GM12878 (cell line): ENCODE results near the gene TSPAN31.

Experiments
- ATF7 ChIP-seq: fragments of 450-650 bp; IDR thresholded peaks from 2 replicates; pipeline ENCODE4 v1.6.1; 2016; ENCODE audit warnings: low read depth, mild to moderate bottlenecking
- EP300 ChIP-seq, 2 experiments: fragments of 150-350 bp in 1 of 2; IDR thresholded peaks; 2 replicates each; pipeline ENCODE4 v1.6.1; 2011 to 2012; ENCODE audit warnings: low read depth in 2 of 2, low read length in 2 of 2, borderline replicate concordance in 1 of 2, improper control_type of control experiment in 1 of 2, inconsistent platforms in 1 of 2; ENCODE audit not compliant: control insufficient read depth in 1 of 2
- EZH2 ChIP-seq: IDR thresholded peaks from 2 replicates; pipeline ENCODE4 v1.6.1; 2012; ENCODE audit warnings: low read depth, mild to moderate bottlenecking, control low read depth, inconsistent platforms, low read length, borderline replicate concordance; ENCODE audit not compliant: control insufficient read depth
- FOS ChIP-seq: IDR thresholded peaks from 3 replicates; pipeline ENCODE4 v1.6.1; 2011; ENCODE audit warnings: borderline replicate concordance; ENCODE audit not compliant: insufficient read length; ENCODE audit errors: extremely low read depth
- JUNB ChIP-seq: IDR thresholded peaks from 2 replicates; pipeline ENCODE4 v1.6.1; 2016; ENCODE audit warnings: antibody characterized with exemption, mild to moderate bottlenecking
- NR2C2 ChIP-seq: IDR thresholded peaks from 2 replicates; pipeline ENCODE4 v1.6.1; 2011; ENCODE audit warnings: borderline replicate concordance, low read depth; ENCODE audit not compliant: control insufficient read depth, insufficient read length
- POLR2AphosphoS5 ChIP-seq: IDR thresholded peaks from 2 replicates; pipeline ENCODE4 v1.6.1; 2011; ENCODE audit warnings: mild to moderate bottlenecking, low read length, inconsistent platforms
- SPI1 ChIP-seq: IDR thresholded peaks from 2 replicates; pipeline ENCODE4 v1.6.1; 2011; ENCODE audit warnings: low read depth, mild to moderate bottlenecking, low read length, moderate library complexity, borderline replicate concordance; ENCODE audit not compliant: insufficient read depth
- SRF ChIP-seq, 2 experiments: IDR thresholded peaks; 2 replicates each; pipeline ENCODE4 v1.6.1; 2011; ENCODE audit warnings: low read depth in 2 of 2, low read length in 2 of 2, mild to moderate bottlenecking in 1 of 2, moderate library complexity in 1 of 2
- TAF1 ChIP-seq: IDR thresholded peaks from 2 replicates; pipeline ENCODE4 v1.6.1; 2011; ENCODE audit warnings: mild to moderate bottlenecking, low read depth, low read length, borderline replicate concordance
- WRNIP1 ChIP-seq: IDR thresholded peaks from 2 replicates; pipeline ENCODE4 v1.6.1; 2011; ENCODE audit warnings: low read depth, low read length, improper control_type of control experiment, borderline replicate concordance
- ZNF274 ChIP-seq: IDR thresholded peaks from one replicate; pipeline ENCODE4 v1.8.0; 2011; ENCODE audit not compliant: insufficient read length, insufficient read depth
- TF ChIP-seq, protein P1 (sequence below): IDR thresholded peaks from 2 replicates; pipeline ENCODE4 v1.6.1; 2011; ENCODE audit warnings: low read depth, low read length, improper control_type of control experiment, borderline replicate concordance
- TF ChIP-seq, protein P2 (sequence below), 3 experiments: IDR thresholded peaks in 2 of 3; conservative IDR thresholded peaks in 1 of 3; 2 replicates each; pipeline ENCODE4 v1.5.1; 2011; ENCODE audit warnings: low read depth in 3 of 3, low read length in 3 of 3, mild to moderate bottlenecking in 3 of 3, control low read depth in 2 of 3, moderate library complexity in 2 of 3, inconsistent platforms in 1 of 3, mixed read lengths in 1 of 3; ENCODE audit not compliant: control insufficient read depth in 2 of 3, insufficient read depth in 1 of 3; ENCODE audit errors: extremely low read depth in 1 of 3

GRCh38 chr12:57695770-57696432 is 48.9 kb upstream of the TSPAN31 start:
- TF ChIP-seq SRF (IDR thresholded peaks at IDR 0.05; ENCODE audit: low read depth in 2 of 2, low read length in 2 of 2) (no peak), SPI1 (no peak), FOS (no peak), ZNF274 (no peak), NR2C2 (no peak), EZH2 (no peak), EP300 (IDR thresholded peaks at IDR 0.05; ENCODE audit: borderline replicate concordance in 1 of 2, control insufficient read depth in 1 of 2, low read depth in 2 of 2, low read length in 2 of 2) (no peak), ATF7 (no peak), JUNB (no peak), WRNIP1 (no peak), TAF1 (no peak), POLR2AphosphoS5 (no peak)
- TF ChIP-seq, protein P1, sequence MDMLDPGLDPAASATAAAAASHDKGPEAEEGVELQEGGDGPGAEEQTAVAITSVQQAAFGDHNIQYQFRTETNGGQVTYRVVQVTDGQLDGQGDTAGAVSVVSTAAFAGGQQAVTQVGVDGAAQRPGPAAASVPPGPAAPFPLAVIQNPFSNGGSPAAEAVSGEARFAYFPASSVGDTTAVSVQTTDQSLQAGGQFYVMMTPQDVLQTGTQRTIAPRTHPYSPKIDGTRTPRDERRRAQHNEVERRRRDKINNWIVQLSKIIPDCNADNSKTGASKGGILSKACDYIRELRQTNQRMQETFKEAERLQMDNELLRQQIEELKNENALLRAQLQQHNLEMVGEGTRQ: no peak
- TF ChIP-seq, protein P2, sequence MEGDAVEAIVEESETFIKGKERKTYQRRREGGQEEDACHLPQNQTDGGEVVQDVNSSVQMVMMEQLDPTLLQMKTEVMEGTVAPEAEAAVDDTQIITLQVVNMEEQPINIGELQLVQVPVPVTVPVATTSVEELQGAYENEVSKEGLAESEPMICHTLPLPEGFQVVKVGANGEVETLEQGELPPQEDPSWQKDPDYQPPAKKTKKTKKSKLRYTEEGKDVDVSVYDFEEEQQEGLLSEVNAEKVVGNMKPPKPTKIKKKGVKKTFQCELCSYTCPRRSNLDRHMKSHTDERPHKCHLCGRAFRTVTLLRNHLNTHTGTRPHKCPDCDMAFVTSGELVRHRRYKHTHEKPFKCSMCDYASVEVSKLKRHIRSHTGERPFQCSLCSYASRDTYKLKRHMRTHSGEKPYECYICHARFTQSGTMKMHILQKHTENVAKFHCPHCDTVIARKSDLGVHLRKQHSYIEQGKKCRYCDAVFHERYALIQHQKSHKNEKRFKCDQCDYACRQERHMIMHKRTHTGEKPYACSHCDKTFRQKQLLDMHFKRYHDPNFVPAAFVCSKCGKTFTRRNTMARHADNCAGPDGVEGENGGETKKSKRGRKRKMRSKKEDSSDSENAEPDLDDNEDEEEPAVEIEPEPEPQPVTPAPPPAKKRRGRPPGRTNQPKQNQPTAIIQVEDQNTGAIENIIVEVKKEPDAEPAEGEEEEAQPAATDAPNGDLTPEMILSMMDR (IDR thresholded peaks at IDR 0.05 in 2 of 3, conservative IDR thresholded peaks at IDR 0.05 in 1 of 3; ENCODE audit: control insufficient read depth in 2 of 3, extremely low read depth in 1 of 3, insufficient read depth in 1 of 3, low read depth in 3 of 3, low read length in 3 of 3): no peak
